Progenitor cell of endocrine pancreas (in vitro differentiated cells): Measurements from ENCODE around the gene POLE3. TPM values are rescaled to one million over a fixed set of nuclear protein-coding genes. Genes with fewer than 3 reads are reported as not detected.
"Not testable (repeated sequence)": the region's sequence is repeated elsewhere in the genome, so short reads cannot be mapped to it uniquely, and the experiment has no call there.

Experiments
- DNase-seq: peaks from one replicate; pipeline ENCODE4 v3.0.0; 2021; ENCODE audit warnings: low spot score; ENCODE audit not compliant: unreplicated experiment
- H3K27ac Mint-ChIP-seq: 2 replicates; pipeline ENCODE4 v1.8.0; 2021; ENCODE audit warnings: mild to moderate bottlenecking, moderate library complexity, mixed read lengths
- H3K27me3 Mint-ChIP-seq: 2 replicates; pipeline ENCODE4 v1.8.0; 2021; ENCODE audit warnings: mixed read lengths
- H3K36me3 Mint-ChIP-seq: 2 replicates; pipeline ENCODE4 v1.8.0; 2022; ENCODE audit warnings: mixed read lengths; ENCODE audit not compliant: insufficient read depth
- H3K4me1 Mint-ChIP-seq: 2 replicates; pipeline ENCODE4 v1.8.0; 2021; ENCODE audit warnings: low read depth, mixed read lengths
- H3K4me3 Mint-ChIP-seq: 2 replicates; pipeline ENCODE4 v1.8.0; 2021; ENCODE audit warnings: low read depth, mild to moderate bottlenecking, moderate library complexity, mixed read lengths
- H3K9me3 Mint-ChIP-seq: 2 replicates; pipeline ENCODE4 v1.8.0; 2021; ENCODE audit warnings: low read depth, mixed read lengths
- CTCF ChIP-seq: fragments of 200-600 bp; sonication (generic); IDR thresholded peaks from one replicate; pipeline ENCODE4 v1.5.0; 2021; ENCODE audit warnings: antibody characterized with exemption, mild to moderate bottlenecking; ENCODE audit not compliant: unreplicated experiment
- total RNA-seq: library from RNA; stranded (reverse); gene quantifications from 2 replicates; pipeline ENCODE4 v1.2.1, GENCODE V29; 2021

POLE3 gene
- total RNA-seq, 1 donor from 2014 or later, result 36.6 TPM

- no peak for DNase-seq
- no peaks in the 10 kb centered on the region for H3K9me3 Mint-ChIP-seq
- H3K4me1 Mint-ChIP-seq, result peaks cover 20% of the 10 kb centered on the region
- no peaks in the 10 kb centered on the region for H3K27me3 Mint-ChIP-seq
- peak overlapping the region; percentile 84 for H3K27ac Mint-ChIP-seq
- no peak for TF ChIP-seq CTCF
- peaks cover 15% of the 10 kb centered on the region for H3K36me3 Mint-ChIP-seq
- no peak overlapping the region for H3K4me3 Mint-ChIP-seq
These were observed 38.4 kb downstream of the POLE3 start for GRCh38 chr9:113372059-113372458.

- no peak for TF ChIP-seq CTCF
- DNase-seq, result no peak
- peaks cover 18% of the 10 kb centered on the region for H3K4me1 Mint-ChIP-seq
- peak overlapping the region; percentile 84 for H3K27ac Mint-ChIP-seq
- H3K36me3 Mint-ChIP-seq, result peaks cover 15% of the 10 kb centered on the region
- H3K4me3 Mint-ChIP-seq, result no peak overlapping the region
- H3K9me3 Mint-ChIP-seq, result no peaks in the 10 kb centered on the region
- no peaks in the 10 kb centered on the region for H3K27me3 Mint-ChIP-seq
These were observed 39.6 kb downstream of the POLE3 start for GRCh38 chr9:113370806-113371325.

DNA sequence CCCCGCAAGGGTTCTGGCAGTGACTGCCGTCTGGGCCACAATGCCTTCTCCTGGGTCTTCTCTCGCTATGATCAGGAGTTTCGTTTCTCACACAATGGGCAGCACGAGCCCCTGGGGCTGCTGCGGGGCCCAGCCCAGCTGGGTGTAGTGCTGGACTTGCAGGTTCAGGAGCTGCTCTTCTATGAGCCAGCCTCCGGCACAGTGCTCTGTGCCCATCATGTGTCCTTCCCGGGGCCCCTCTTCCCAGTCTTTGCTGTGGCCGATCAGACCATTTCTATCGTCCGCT is 40.7 kb downstream of the POLE3 start:
- no peak for TF ChIP-seq CTCF
- Mint-ChIP-seq H3K9me3 (no peaks in the 10 kb centered on the region), H3K4me1 (peaks cover 8% of the 10 kb centered on the region), H3K36me3 (peaks cover 13% of the 10 kb centered on the region), H3K4me3 (no peak overlapping the region), H3K27me3 (no peaks in the 10 kb centered on the region), H3K27ac (peak overlapping the region; percentile 73)
- DNase-seq, result no peak

GRCh38 chr9:113368982-113369854 is 41.3 kb downstream of the POLE3 start:
- no peaks in the 10 kb centered on the region for H3K27me3 Mint-ChIP-seq
- H3K27ac Mint-ChIP-seq, result no peak overlapping the region
- H3K4me1 Mint-ChIP-seq, result peaks cover 6% of the 10 kb centered on the region
- H3K9me3 Mint-ChIP-seq, result no peaks in the 10 kb centered on the region
- no peak for DNase-seq
- H3K4me3 Mint-ChIP-seq, result no peak overlapping the region
- peaks cover 10% of the 10 kb centered on the region for H3K36me3 Mint-ChIP-seq
- TF ChIP-seq CTCF, result no peak

- Mint-ChIP-seq H3K27me3 (no peaks in the 10 kb centered on the region), H3K36me3 (peaks cover 11% of the 10 kb centered on the region), H3K4me3 (no peak overlapping the region), H3K9me3 (no peaks in the 10 kb centered on the region), H3K27ac (peak overlapping the region; percentile 38), H3K4me1 (peaks cover 6% of the 10 kb centered on the region)
- DNase-seq, result no peak
- no peak for TF ChIP-seq CTCF
These were observed 42.0 kb downstream of the POLE3 start for GRCh38 chr9:113368348-113368981.

- not testable (repeated sequence) for H3K4me1 Mint-ChIP-seq, DNase-seq, H3K27me3 Mint-ChIP-seq, H3K27ac Mint-ChIP-seq, H3K36me3 Mint-ChIP-seq, H3K9me3 Mint-ChIP-seq, H3K4me3 Mint-ChIP-seq
These were observed 44.8 kb downstream of the POLE3 start for GRCh38 chr9:113365652-113366051.
